Heart left ventricle (tissue), 13 donors: ENCODE results near the gene GET4.

Source experiments
- CTCF ChIP-seq, 12 donors: fragments of 200-600 bp; sonication (generic) in 4 of 12; IDR thresholded peaks; one replicate each; pipeline versions ENCODE4 v1.5.0 to v1.8.0; 2018 to 2022; ENCODE audit warnings: antibody characterized with exemption in 12 of 12, mild to moderate bottlenecking in 5 of 12
- POLR2A ChIP-seq, 2 donors: fragments of 450-650 bp; IDR thresholded peaks; one replicate each; pipeline ENCODE4 v1.6.1; 2017; ENCODE audit warnings: antibody characterized with exemption in 2 of 2, mild to moderate bottlenecking in 2 of 2, moderate library complexity in 2 of 2
- donor health status: ischemic (EF 13 %, LVEDD 7.1; RV severe dilation, severe dysfunction).
- donor health status: DM: no; HTN: yes; CAD: no.
- donor health status: DM: no; HTN: no; CAD: no.
- donor health status: ischemic (EF 25% LVEDD 6.9; RV normal size, moderate dysfunction).
- donor health status: ischemic (EF 25% LVEDD 5.7; RV mildly dilated, moderate dysfunction).
- donor health status: ischemic (EF 35%, LVEDD 5.7; RV mildly dilated, moderate dysfunction).
- donor health status: nonischemic (EF 11% LVEDD 7.7; RV severe dilation, severe dysfunction).
- donor health status: DM: yes; HTN: yes; CAD: no.
- donor health status: PGD.
- donor health status: ischemic (EF 29% LVEDD 5.4; RV normal size, mild dysfunction).
- donor health status: nonischemic (EF 23%, LVEDD 6.1; RV moderate dilation, normal function).

DNA sequence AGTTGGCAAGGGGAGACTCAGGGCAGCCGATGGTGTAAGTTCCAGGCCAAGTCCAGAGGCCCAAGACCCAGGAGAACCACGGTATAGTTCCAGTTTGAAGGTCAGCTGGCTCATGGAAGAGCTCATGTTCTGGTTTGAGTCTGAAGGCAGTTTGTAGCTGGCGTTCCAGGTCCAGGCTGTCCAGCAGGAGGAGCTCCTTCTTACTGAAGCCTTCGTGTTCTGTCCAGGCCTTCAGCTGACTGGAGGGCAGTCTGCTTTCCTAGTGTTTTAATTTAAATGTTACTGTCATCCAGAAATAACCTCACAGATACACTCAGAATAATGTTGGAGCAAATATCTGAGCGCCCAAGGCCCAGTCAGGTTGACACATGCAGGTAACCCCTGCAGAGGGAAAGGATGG, 39.9 kb upstream of the GET4 start:
- TF ChIP-seq CTCF (IDR thresholded peaks at IDR 0.05) (peak; percentile 22 to 65 (median 44)), POLR2A (IDR thresholded peaks at IDR 0.05) (no peak)
